WTC11 (cell line): ENCODE measurements around the gene RABL6. TPM values are rescaled to one million over a fixed set of nuclear protein-coding genes. Genes with fewer than 3 reads are reported as not detected.

Source experiments
- ATAC-seq: fragments of 200-7000 bp; cut with Tn5 transposase; 2 replicates; pipeline ENCODE4 v1.10.0; 2021; ENCODE audit warnings: mild to moderate bottlenecking, moderate library complexity
- CTCF ChIA-PET: fragments of 300-600 bp; sonication (Branson Sonifier 250); formaldehyde crosslinking; loops from one replicate; lab custom pipeline; 2021; ENCODE audit warnings: antibody characterized with exemption; lab: Charles Lee
- POLR2A ChIA-PET: fragments of 350-600 bp; sonication (Branson Sonifier 250); formaldehyde crosslinking; loops from one replicate; lab custom pipeline; 2021; ENCODE audit warnings: antibody characterized with exemption; lab: Charles Lee
- DNase-seq: peaks from one replicate; pipeline ENCODE4 v3.0.0; 2021; ENCODE audit warnings: low spot score
- H3K27ac Mint-ChIP-seq: 2 replicates; pipeline ENCODE4 v1.8.0; 2021; ENCODE audit warnings: mixed read lengths
- H3K27me3 Mint-ChIP-seq: 2 replicates; pipeline ENCODE4 v1.8.0; 2021; ENCODE audit warnings: low read depth, mild to moderate bottlenecking, moderate library complexity, mixed read lengths
- H3K36me3 Mint-ChIP-seq: 2 replicates; pipeline ENCODE4 v1.8.0; 2021; ENCODE audit warnings: mixed read lengths
- H3K4me1 Mint-ChIP-seq: 2 replicates; pipeline ENCODE4 v1.8.0; 2022; ENCODE audit warnings: mixed read lengths
- H3K4me3 Mint-ChIP-seq: 2 replicates; pipeline ENCODE4 v1.8.0; 2021; ENCODE audit warnings: mild to moderate bottlenecking, moderate library complexity, mixed read lengths
- H3K9me3 Mint-ChIP-seq: 2 replicates; pipeline ENCODE4 v1.8.0; 2021; ENCODE audit warnings: mixed read lengths
- ATF2 ChIP-seq: sonication (generic); formaldehyde crosslinking; IDR thresholded peaks from 2 replicates; pipeline ENCODE4 v1.8.1; 2022; ENCODE audit warnings: low read depth, missing genetic modification reagents, borderline replicate concordance
- EMX1 ChIP-seq: fragments of 250-450 bp; sonication (Bioruptor Pico); IDR thresholded peaks from 2 replicates; pipeline ENCODE4 v1.8.0; 2021; ENCODE audit warnings: mild to moderate bottlenecking
- ETV6 ChIP-seq: sonication (generic); formaldehyde crosslinking; IDR thresholded peaks from 2 replicates; pipeline ENCODE4 v1.8.1; 2022; ENCODE audit warnings: mild to moderate bottlenecking, missing genetic modification reagents
- FOXJ3 ChIP-seq: sonication (generic); formaldehyde crosslinking; IDR thresholded peaks from 2 replicates; pipeline ENCODE4 v1.9.0; 2021; ENCODE audit warnings: missing genetic modification reagents, mild to moderate bottlenecking, borderline replicate concordance
- FOXP1 ChIP-seq: sonication (generic); formaldehyde crosslinking; IDR thresholded peaks from 2 replicates; pipeline ENCODE4 v1.8.0; 2022; ENCODE audit warnings: missing genetic modification reagents, mild to moderate bottlenecking, moderate library complexity, borderline replicate concordance
- GABPB1 ChIP-seq: sonication (generic); formaldehyde crosslinking; IDR thresholded peaks from 2 replicates; pipeline ENCODE4 v1.8.1; 2023; ENCODE audit warnings: mild to moderate bottlenecking, missing genetic modification reagents
- IRF2 ChIP-seq: sonication (generic); formaldehyde crosslinking; IDR thresholded peaks from 2 replicates; pipeline ENCODE4 v1.8.0; 2022; ENCODE audit warnings: low read depth, missing genetic modification reagents, borderline replicate concordance
- MXD4 ChIP-seq: fragments of 250-450 bp; sonication (Bioruptor Pico); IDR thresholded peaks from 2 replicates; pipeline ENCODE4 v1.8.0; 2021; ENCODE audit warnings: mild to moderate bottlenecking, moderate library complexity, borderline replicate concordance
- NFE2L1 ChIP-seq: sonication (generic); formaldehyde crosslinking; IDR thresholded peaks from 2 replicates; pipeline ENCODE4 v1.8.1; 2023; ENCODE audit warnings: missing genetic modification reagents
- NR3C1 ChIP-seq: sonication (generic); formaldehyde crosslinking; conservative IDR thresholded peaks from 2 replicates; pipeline ENCODE4 v1.8.1; 2023; ENCODE audit warnings: low read depth, mild to moderate bottlenecking, missing genetic modification reagents
- RELA ChIP-seq: sonication (generic); formaldehyde crosslinking; IDR thresholded peaks from 2 replicates; pipeline ENCODE4 v1.8.1; 2022; ENCODE audit warnings: missing genetic modification reagents, mild to moderate bottlenecking, borderline replicate concordance
- SMAD3 ChIP-seq: sonication (generic); formaldehyde crosslinking; IDR thresholded peaks from 2 replicates; pipeline ENCODE4 v1.8.0; 2022; ENCODE audit warnings: missing genetic modification reagents, mild to moderate bottlenecking, borderline replicate concordance
- SMAD4 ChIP-seq: sonication (generic); formaldehyde crosslinking; IDR thresholded peaks from 2 replicates; pipeline ENCODE4 v1.8.0; 2022; ENCODE audit warnings: mild to moderate bottlenecking, missing genetic modification reagents
- TEAD1 ChIP-seq: sonication (generic); formaldehyde crosslinking; IDR thresholded peaks from 2 replicates; pipeline ENCODE4 v1.8.0; 2022; ENCODE audit warnings: mild to moderate bottlenecking, missing genetic modification reagents
- TP53 ChIP-seq: sonication (generic); formaldehyde crosslinking; IDR thresholded peaks from 2 replicates; pipeline ENCODE4 v1.8.1; 2023; ENCODE audit warnings: mild to moderate bottlenecking, missing genetic modification reagents
- ZBTB43 ChIP-seq: sonication (generic); formaldehyde crosslinking; IDR thresholded peaks from 2 replicates; pipeline ENCODE4 v1.8.1; 2023; ENCODE audit warnings: mild to moderate bottlenecking, missing genetic modification reagents
- ZNF423 ChIP-seq: fragments of 250-450 bp; sonication (Bioruptor Pico); IDR thresholded peaks from 2 replicates; pipeline ENCODE4 v2.1.2; 2022; ENCODE audit warnings: mild to moderate bottlenecking, moderate library complexity
- ZNF425 ChIP-seq: fragments of 250-450 bp; sonication (Bioruptor Pico); conservative IDR thresholded peaks from 2 replicates; pipeline ENCODE4 v1.9.0; 2021; ENCODE audit warnings: mild to moderate bottlenecking
- ZNF512 ChIP-seq: sonication (generic); formaldehyde crosslinking; IDR thresholded peaks from 2 replicates; pipeline ENCODE4 v1.8.1; 2022; ENCODE audit warnings: missing genetic modification reagents, borderline replicate concordance
- total RNA-seq: library from RNA; stranded (reverse); gene quantifications from 3 replicates; pipeline ENCODE4 v1.2.3, GENCODE V29; 2021

RABL6 gene
- total RNA-seq, 1 experiment from 2014 or later: 171 TPM

GRCh38 chr9:136853596-136854112, 45.9 kb downstream of the RABL6 start:
- no peak overlapping the region for H3K27ac Mint-ChIP-seq
- DNase-seq: peak; percentile 14
- H3K4me3 Mint-ChIP-seq: no peak overlapping the region
- no peaks in the 10 kb centered on the region for H3K9me3 Mint-ChIP-seq
- H3K36me3 Mint-ChIP-seq: peaks cover 2% of the 10 kb centered on the region; the same call in 1 of the 2 replicates
- TF ChIP-seq ZNF425 (CRISPR knock-in tag) (no peak), EMX1 (CRISPR knock-in tag) (no peak), FOXP1 (CRISPR knock-in tag) (no peak), NFE2L1 (no peak), SMAD4 (CRISPR knock-in tag) (no peak), ZBTB43 (no peak), TEAD1 (CRISPR knock-in tag) (no peak), IRF2 (CRISPR knock-in tag) (no peak), SMAD3 (CRISPR knock-in tag) (no peak), RELA (CRISPR knock-in tag) (no peak), TP53 (CRISPR knock-in tag) (no peak), ZNF512 (CRISPR knock-in tag) (no peak), FOXJ3 (CRISPR knock-in tag) (no peak), ATF2 (no peak)
- ATAC-seq: no peak
- H3K4me1 Mint-ChIP-seq: peaks cover 4% of the 10 kb centered on the region
- CTCF ChIA-PET: no interaction called here
- no peaks in the 10 kb centered on the region for H3K27me3 Mint-ChIP-seq
- POLR2A ChIA-PET: no interaction called here

- ChIA-PET CTCF (interaction anchor here (1.4 kb wide), 1 partner anchor 175 kb away, joined by 5 read pairs; no protein-coding TSS in a partner anchor), POLR2A (no interaction called here)
- peaks cover 4% of the 10 kb centered on the region for H3K4me1 Mint-ChIP-seq
- no peak overlapping the region for H3K4me3 Mint-ChIP-seq
- H3K9me3 Mint-ChIP-seq: no peaks in the 10 kb centered on the region
- H3K36me3 Mint-ChIP-seq: peaks cover 2% of the 10 kb centered on the region; the same call in 1 of the 2 replicates
- DNase-seq (peak; percentile 26), ATAC-seq (no peak)
- H3K27ac Mint-ChIP-seq: no peak overlapping the region
- TF ChIP-seq IRF2 (CRISPR knock-in tag) (no peak), MXD4 (CRISPR knock-in tag) (no peak), FOXP1 (CRISPR knock-in tag) (no peak), ZNF423 (CRISPR knock-in tag) (no peak), ETV6 (CRISPR knock-in tag) (no peak), GABPB1 (CRISPR knock-in tag) (no peak), NR3C1 (no peak)
- no peaks in the 10 kb centered on the region for H3K27me3 Mint-ChIP-seq
Measured at GRCh38 chr9:136854113-136854841, 46.5 kb downstream of the RABL6 start.
